RPMI7951 (cell line): ENCODE measurements around the gene LRG1. TPM values are rescaled to one million over a fixed set of nuclear protein-coding genes. Genes with fewer than 3 reads are reported as not detected.

Experiments used
- DNase-seq: peaks from one replicate; pipeline ENCODE4 v3.0.0-alpha.2; 2012; ENCODE audit warnings: low read depth
- total RNA-seq: library from RNA; depleted of rRNA; stranded (reverse); fragments of >200 nt; shearing (Covaris generic); gene quantifications from 2 replicates; pipeline ENCODE4 v1.2.3, GENCODE V29; 2014; rRNA removed

LRG1 gene
- total RNA-seq, 1 experiment from 2014 or later: not detected

DNA sequence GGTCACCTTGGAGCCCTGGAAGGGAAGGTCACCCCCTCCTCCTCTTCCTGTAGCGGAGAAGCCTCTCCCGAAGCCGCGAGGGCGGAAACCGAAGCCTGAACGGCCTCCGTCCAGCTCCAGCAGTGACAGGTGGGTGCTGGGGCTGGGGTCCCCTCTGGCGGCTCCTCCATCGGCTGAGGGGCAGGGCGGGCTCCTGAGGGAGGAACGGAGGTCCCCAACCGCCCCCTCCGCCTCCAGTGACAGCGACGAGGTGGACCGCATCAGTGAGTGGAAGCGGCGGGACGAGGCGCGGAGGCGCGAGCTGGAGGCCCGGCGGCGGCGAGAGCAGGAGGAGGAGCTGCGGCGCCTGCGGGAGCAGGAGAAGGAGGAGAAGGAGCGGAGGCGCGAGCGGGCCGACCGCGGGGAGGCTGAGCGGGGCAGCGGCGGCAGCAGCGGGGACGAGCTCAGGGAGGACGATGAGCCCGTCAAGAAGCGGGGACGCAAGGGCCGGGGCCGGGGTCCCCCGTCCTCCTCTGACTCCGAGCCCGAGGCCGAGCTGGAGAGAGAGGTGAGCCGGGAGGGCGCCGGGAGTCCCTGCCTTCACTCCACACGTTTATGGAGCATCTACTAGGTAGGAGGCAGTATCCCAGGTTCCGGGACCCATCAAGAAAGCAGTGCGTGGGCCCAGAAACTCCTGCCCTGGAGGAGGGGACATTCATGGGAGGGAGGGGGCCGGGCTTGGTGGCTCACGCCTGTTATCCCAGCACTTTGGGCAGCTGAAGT, 45.7 kb downstream of the LRG1 start:
- no peak for DNase-seq

DNA sequence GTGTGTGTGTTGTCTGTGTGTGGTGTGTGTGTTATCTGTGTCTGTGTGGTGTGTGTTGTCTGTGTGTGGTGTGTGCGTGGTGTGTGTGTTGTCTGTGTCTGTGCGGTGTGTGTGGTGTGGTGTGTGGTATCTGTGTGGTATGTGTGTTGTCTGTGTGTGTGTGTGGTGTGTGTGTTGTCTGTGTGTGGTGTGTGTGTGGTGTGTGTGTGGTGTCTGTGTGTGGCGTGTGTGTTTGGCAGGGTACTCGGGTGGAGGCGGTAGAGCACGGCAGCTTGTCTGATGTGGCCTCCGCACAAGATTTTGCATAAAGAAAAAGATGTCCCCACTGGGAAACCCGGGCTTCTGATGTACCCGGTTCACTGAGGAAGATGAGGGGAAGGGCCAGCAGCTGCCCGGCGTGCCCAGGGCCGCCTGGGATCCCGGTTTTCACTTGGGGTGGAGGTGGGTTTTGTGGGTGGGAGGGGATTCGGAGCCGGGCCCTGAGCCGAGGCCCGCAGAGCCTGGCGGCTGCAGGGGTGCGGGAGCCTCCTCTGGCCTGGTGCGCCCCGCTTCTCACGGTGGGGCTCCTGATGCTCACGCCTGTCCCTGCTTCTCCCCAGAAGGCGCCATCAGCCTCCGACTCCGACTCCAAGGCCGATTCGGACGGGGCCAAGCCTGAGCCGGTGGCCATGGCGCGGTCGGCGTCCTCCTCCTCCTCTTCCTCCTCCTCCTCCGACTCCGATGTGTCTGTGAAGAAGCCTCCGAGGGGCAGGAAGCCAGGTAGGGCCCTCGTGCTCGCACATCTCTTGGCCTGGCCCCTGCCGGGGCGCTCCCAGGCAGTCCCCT, 46.5 kb downstream of the LRG1 start:
- peak; percentile 24 for DNase-seq

DNA sequence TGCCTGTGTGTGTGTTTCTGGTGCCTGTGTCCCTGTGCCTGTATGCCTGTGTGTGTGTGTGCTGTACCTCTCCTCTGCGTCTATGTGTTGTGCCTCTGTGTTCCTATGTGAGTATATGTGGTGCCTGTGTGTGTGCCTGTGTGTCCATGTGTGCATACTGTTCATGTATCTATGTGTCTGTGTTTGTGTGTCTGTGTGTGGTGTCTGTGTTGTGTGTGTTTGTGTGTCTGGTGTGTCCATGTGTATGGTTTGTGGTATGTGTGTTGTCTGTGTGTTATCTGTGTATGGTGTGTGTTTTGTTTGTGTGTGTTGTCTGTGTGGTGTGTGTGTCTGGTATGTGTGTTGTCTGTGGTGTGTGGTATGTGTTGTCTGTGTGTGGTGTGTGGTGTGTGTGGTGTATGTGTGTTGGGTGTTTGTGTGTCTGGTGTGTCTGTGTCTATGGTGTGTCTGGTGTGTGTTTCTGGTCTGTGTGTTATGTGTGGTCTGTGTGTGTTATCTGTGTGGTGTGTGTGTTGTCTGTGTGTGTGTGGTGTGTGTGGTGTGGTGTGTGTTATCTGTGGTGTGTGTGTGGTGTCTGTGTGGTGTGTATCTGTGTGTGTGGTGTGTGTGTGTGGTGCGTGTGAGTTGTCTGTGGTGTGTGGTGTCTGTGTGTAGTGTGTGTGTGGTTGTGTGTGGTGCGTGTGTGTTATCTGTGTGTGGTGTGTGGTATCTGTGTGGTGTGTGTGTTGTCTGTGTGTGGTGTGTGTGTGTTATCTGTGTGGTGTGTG, 47.3 kb downstream of the LRG1 start:
- DNase-seq: no peak

DNA sequence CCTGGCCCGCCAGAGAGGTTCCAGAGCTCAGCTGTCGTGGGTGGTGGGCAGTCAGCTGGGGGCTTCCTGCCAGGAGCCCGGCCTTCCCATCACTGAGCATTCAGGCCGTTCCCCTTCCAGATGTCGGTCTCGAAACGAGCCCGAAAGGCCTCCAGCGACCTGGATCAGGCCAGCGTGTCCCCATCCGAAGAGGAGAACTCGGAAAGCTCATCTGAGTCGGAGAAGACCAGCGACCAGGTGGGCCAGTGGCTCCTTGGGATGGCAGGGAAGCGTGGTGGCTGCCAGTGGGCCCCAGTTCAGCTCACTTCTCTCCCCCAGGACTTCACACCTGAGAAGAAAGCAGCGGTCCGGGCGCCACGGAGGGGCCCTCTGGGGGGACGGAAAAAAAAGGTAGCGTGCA, 48.4 kb downstream of the LRG1 start:
- no peak for DNase-seq

- no peak for DNase-seq
Measured at GRCh38 chr19:4488496-4488895, 51.3 kb downstream of the LRG1 start.

DNA sequence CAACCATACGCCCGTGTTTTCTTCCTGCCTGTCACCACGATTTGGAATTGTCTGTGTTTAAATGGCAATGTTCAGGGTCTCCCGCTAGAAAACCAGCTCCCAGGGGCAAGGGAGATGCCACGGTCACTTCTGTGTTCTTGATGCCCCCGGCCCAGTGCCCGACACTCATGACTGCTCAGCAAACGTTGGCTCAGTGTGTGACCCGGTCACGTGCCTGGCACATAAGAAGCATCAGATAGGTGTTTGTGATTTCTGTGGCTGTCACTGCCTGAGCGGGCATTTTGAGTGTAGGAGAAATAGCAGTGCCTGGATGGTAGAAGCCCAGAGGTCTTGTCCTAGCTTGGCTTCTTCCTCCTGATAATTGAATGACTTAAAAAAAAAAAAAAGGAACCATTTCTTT, 52.3 kb downstream of the LRG1 start:
- DNase-seq: no peak

Other genes with a start within 250 kb of the LRG1 start
- gene TMIGD2, start 237.6 kb downstream of the LRG1 start, total RNA-seq: not detected in 2 replicates
- gene FSD1, start 235.4 kb downstream of the LRG1 start, total RNA-seq: 9.7 and 11.3 TPM in 2 replicates
- 30.2 and 38.4 TPM in 2 replicates for gene STAP2, start 201.2 kb downstream of the LRG1 start, total RNA-seq
- 4.0 and 4.8 TPM in 2 replicates for gene MPND, start 196.5 kb downstream of the LRG1 start, total RNA-seq
- 83.2 and 84.3 TPM in 2 replicates for gene SH3GL1, start 139.5 kb downstream of the LRG1 start, total RNA-seq
- gene CHAF1A, start 137.4 kb downstream of the LRG1 start, total RNA-seq: 12.9 and 16.8 TPM in 2 replicates
- 44.5 and 101 TPM in 2 replicates for gene UBXN6, start 82.2 kb downstream of the LRG1 start, total RNA-seq
- 41.9 and 60.5 TPM in 2 replicates for gene HDGFL2, start 67.7 kb downstream of the LRG1 start, total RNA-seq
- gene PLIN4, start 21.6 kb downstream of the LRG1 start, total RNA-seq: not detected in 2 replicates
- not detected in 2 replicates for gene PLIN5, start 4.8 kb downstream of the LRG1 start, total RNA-seq
- 1.1 TPM in 2 replicates for gene SEMA6B, start 19.6 kb upstream of the LRG1 start, total RNA-seq
- 7.7 and 11.8 TPM in 2 replicates for gene TNFAIP8L1, start 99.5 kb upstream of the LRG1 start, total RNA-seq
- 258 and 333 TPM in 2 replicates for gene MYDGF, start 130.3 kb upstream of the LRG1 start, total RNA-seq
- gene DPP9, start 183.8 kb upstream of the LRG1 start, total RNA-seq: 63.3 and 69.9 TPM in 2 replicates